ENCODE results near the gene ANK3.

Gene ANK3

DNA sequence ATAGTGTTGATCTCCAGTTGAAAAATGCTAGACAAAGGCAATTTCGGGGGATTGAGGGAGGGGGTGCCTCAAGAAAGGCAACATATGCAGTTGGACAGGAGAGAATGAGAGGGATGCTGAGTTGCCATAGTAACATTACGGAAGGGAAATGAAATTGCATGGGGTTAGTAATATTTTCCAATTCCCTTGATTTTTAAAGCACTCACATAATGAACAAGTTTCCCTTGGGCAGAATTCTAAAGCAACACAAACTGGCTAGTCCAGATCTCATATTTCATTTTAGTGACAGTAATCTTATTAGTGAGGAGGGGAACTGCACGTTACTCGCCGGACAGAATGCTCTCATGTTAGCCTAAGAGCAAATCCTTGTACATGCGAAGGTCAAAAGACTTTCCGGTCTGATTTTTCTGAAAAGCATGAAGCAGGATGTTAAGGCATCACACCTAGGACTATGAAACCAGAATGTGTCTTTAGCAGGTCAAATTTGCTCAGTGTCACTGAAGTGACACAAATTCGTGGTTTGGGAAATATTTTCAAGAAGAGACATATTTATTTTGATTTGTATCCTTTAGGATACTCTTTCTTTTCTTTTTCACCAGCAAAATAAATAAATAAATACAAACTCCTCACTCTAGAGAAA, 165.5 kb downstream of the ANK3 start:
- no peak for DNase-seq (ENCODE audit: low spot score)

DNA sequence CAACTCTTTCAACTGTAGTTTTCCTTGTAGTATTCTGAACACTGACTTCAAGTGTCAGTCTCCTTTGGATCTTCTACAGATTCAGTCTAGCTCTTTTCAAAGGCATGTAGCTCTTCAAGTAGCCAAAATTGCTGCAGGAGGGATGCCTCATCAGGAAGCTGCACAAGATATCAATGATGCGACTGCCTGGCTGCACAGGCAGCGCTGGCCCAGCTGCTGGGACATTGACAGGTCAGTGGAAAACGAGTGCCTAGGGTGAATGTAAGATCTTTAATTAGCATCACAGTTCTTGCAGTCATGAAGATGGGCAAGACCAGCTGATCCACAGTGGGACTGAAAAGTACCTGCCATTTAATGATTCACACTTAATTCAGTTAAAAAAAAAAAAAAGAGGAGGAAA, 167.6 kb downstream of the ANK3 start:
- no peak for DNase-seq (ENCODE audit: low spot score)

DNA sequence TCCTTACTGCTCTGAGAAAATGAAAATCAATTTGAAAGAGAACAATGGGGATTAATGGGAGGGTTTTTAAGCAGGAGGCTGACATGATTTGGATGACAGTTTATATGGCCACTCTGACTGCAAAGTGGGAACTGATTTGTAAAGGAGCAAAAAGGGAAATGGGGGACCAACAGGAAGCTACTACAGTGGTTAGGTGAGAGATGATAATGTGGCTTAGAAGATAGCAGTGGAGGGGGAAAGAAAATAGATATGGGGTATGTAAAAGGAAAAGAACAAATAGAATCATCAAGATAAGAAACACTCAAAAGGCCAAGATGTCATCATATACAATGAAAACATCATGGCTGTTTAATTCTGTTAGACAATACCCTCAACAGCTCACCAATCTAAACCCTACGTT, 177.5 kb downstream of the ANK3 start:
- no peak for DNase-seq (ENCODE audit: low spot score)

DNA sequence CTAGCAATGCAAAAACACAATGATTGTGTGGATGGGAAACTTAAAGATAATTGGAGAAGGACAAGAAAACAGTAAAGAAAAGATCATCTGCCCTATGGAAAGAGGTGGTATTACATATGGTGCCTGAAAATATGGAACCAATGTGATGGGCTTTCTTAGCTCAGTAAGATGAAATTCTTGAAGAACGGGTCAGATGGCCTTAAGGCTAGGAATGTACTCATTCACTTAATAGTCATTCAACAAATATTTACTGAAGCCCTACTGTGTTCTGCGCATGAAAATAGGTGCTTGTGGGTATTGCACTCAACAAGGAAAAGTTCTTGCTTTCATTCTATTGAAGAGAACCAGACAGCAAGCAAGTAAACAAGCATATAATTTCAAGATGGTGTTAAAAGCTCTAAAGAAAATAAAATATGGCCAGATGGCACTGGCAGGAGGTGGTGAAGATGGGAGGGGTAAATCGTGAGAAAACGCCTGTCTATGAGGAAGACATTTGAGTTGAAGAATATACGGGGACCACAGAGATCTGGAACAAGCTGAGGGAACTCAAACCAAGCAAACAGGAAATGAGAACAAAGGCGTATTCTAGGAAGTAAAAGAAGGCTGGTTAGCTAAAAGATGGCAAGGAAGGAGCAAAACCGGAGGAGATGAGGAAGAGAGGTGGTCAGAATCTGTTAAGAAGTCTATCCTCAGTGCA, 179.7 kb downstream of the ANK3 start:
- no peak for DNase-seq (ENCODE audit: low spot score)

DNA sequence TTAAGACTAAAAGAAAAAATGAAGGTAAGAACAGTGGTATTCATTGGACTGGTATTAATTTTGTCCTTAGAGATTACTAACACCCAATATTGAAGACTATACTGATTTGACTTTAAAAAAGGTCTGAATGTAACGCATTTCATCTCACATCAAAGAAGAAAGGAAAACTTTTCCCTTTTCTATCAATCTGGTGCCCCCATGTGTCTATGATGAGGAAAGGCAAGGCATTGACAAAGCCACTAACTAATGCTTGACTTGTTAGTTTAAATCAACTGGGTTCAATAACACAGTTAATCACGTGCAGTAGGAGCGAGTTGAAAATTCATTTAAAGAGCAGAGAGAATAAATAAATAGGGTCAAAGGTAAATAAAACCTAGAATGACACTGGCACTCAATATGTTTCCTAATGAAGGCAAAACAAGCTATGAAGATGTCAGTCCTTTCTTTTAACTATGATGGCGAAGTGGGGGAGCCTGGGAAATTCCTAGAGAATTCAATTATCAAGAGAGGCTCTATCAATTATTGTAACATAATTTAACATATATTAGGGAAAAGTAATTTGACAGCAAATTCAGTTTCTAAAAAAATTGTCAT, 180.9 kb downstream of the ANK3 start:
- DNase-seq (ENCODE audit: low spot score) = no peak

DNA sequence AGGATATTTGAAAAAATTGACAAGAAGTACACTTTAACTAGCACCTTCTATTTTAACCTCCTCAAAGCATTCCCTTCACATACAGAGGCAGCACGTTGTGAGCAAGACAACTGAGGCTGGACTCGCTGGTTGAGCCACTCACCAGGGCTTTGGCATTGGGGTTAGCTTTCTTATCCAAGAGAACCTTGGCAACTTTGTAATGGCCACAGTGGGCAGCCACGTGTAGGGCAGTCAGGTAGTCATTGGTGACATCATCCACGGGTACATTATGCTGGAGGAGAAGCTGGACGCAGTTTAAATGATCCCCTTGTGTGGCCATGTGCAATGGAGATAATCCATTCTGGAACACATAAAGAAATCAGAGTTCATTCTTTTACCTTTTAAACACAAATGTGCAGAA, 181.8 kb downstream of the ANK3 start:
- DNase-seq (ENCODE audit: low spot score) = no peak

DNA sequence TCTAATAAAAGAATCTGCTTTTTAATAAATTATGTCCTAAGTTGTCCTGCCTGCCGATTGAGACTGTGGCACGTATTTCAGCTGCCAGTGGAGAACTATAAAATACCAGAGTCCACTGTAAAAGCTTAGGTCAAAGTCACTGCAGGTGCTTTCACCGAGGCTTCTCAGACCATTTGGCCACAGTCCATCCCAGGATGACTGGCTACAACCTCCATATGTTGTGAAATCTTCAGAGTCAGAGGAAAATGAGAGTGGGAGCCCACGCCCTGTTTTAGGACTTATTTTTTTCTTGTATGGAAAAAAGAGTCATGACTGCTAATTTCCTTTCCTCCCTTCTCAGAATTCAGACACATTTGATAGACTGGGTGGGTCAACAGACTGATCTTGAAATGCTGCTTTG, 182.9 kb downstream of the ANK3 start:
- no peak for DNase-seq (ENCODE audit: low spot score)

DNA sequence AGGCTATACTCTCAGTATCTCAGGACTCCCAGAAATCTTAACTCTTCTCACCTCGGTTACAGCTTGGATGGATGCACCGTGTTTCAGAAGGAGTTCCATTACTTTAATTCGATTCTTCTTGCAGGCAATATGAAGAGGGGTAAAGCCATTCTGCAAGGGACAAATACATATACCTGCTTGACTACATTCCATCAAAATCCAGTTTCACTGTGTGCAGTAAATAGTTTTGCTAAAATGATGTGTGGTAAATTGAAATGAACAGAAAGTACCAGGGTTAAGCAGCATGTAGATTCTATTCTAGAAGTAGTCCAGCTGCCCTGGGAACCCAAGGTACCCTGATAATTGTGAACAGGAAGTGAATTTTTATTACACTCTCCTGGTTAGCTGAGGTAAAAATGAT, 183.9 kb downstream of the ANK3 start:
- DNase-seq (ENCODE audit: low spot score) = no peak

DNA sequence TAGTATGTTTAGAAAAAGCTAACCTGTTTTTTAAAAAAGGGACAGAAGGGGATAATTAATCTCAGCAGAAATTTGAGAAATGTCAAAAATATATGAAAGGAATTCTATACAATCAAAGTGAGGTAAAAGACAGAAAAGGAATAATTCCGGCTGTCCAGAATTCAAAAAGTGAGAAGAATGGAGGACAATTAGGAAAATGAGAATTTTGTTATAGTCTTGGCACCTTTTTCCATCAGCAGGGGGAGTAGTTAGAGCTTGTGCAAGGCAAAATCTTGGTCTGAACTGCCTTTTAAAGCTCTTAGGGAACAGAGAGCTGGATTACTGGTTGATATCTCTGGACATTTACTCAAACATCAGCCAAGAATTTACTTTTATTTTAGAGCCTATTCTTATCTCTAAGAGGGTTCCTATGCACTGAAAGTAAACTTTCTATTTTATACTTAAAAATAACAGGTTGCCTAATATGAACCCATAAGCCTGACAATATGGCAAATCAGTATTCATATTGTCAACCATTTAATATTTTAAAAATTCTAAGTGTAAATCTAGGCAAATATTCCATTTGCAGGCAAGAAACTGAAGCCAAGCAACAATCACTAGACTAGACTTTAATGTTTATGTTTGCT, 185.6 kb downstream of the ANK3 start:
- DNase-seq (ENCODE audit: low spot score) = peak; percentile 11

DNA sequence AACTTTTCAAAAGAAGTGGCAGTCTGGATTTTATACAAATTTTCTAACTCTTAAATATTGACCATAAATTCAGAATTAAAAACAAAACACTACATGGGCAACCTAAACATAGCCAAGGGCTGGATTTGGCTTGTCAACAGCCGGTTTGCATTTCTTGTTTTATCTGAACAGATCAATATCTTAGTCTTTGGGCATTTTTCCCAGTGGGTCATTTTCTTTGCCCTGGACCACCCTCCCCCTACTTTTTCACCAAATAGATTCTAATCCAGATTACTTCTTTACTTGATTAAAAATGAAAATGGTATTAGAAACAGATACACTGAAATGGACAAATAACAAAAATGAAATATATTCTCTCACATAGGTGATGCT, 189.0 kb downstream of the ANK3 start:
- no peak for DNase-seq (ENCODE audit: low spot score)

DNA sequence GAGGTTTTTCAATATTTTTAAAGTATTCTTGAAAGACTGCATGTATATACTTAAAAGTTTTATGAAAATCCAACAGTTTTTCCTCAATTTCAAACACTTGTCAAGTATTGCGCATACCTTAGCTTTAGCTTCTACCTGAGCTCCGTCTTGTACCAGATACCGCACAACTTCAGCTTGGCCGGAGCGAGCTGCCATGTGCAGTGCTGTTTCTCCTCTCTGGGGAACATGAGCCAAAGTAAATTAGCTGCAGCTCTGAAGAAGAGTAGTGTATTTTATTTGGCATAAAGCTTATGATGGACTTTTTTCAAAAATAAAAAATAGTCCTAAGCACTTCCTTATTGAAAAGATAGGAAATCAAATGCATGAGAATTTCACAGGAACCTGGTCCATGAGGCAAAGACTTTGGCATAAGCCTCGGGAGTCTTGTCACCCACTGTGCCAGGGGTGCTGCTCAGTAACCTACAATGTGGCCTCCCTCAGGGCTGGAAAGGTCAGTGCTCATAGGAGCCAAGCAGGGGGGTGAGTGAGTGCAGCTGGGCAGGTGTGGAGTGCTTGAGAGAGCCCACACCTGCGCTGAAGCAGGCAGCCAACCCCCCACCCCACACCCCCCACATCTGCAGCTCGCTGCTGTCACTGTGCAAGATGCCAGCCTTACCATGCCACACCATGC, 189.5 kb downstream of the ANK3 start:
- DNase-seq (ENCODE audit: low spot score) = no peak

DNA sequence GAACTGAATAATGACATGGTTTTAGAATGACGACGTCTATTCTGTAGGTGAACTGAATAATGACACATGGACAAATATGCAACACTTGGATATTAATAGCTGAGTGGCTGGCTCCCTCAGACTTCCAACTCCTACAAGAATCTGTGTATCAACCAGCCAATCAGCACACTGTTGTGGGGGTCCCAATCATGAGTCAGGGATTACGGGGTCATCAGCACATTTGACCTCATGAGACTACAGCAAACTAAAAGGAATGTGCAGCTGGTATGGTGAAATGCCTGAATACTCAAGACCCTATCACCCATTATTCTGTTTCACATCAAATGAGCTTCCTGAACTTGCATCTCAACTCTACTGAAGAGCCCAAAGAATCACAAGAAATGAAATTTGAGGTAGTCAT, 192.5 kb downstream of the ANK3 start:
- DNase-seq (ENCODE audit: low spot score) = no peak

DNA sequence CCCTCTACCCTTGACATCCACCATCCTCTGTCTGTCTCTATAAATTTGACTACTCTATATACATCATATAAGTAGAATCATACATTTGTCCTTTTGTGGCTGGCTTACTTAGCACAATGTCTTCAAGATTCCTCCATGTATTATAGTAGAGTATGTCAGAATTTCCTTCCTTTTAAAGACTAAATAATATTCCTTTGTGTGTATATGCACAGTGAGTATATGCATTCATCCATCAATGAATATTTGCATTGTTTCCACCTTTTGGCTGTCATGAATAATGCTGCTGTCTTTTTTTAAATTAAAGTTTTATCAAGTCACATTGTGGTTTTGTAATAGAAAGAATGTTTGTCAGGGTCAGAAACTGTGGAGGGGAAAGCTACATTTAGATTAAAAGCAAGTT, 195.3 kb downstream of the ANK3 start:
- DNase-seq (ENCODE audit: low spot score) = peak; percentile 34

DNA sequence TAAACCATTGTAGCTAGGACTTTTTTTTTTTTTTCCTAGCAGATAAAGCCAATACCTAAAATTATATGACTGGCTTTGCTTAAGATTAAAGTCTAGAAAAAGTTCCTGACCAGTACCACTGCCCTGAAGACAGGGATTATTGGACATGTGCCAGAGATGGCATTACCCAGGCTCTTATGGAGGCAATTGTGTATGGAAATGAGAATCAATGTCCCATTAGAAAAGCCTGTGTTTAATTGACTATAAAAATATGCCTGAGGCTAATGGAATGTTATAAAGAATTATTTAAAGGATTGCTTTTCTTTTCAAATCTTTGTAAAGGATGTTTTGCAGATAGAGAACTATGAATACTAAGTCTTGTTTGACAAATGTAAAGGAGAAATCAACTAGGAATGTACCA, 196.7 kb downstream of the ANK3 start:
- DNase-seq (ENCODE audit: low spot score) = peak; percentile 42

DNA sequence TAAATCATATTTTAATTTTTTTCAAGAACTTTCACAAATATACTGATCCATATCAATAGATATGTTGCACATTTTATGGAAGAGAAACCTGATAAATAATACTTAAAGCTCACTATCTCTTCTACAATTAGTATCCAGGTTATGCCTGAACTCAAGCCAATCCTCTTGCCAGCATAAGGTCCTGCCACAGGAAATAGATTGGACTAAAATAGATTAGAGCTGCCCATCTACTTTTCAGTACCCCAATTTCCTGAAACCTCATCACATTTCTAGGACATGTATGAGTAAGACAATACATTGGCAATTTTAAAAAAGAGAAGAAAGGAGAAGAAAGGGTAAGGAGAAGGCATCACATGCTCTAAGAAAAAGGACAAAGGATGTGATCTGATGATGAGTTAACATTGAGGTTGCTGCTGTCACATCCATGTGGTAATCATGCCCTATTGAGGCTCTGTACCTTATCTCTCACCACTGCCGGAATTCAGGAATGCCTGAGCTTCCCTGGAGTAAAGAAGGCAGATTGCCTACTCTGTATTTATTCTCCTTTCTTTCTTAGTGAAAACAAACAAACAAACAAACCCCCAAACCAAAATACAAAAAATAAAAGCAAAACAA, 199.7 kb downstream of the ANK3 start:
- DNase-seq (ENCODE audit: low spot score) = no peak

DNA sequence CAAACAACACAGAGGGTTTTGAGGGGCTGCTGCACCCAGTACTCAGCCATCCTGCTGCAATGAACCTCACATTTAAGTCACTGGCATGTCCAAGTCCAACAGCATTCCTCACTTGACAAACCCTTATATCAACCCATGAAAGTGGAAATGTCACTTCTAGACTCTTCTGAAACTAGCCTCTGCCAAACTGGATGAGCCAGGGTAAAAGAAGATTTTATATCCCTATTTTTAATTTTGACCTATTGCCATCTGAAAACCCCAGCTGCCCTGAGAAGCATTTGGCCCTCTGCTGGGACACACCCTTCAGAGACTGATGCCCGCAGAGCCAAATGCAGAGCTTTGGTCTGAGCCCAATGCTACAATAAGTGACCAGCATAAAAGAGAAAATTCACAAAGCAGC, 201.1 kb downstream of the ANK3 start:
- DNase-seq (ENCODE audit: low spot score) = no peak

DNA sequence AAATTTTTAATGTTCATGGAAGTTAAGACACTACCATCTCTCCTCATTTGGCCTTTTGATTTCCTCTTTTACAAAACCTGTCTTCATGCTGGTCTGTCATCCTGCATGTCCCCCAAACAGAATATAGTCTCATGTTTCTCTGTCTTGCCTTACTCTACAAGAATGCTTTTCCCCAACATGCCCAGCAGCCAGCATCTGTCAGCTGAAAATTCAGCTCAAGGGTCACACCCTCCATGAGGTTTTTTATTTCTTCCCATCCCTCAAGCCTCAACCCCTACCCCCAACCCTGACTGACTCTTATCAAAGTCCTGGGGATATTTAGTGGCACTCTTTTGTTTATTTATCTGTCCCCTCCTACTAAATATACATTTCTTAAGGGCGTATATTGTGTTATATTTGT, 202.0 kb downstream of the ANK3 start:
- no peak for DNase-seq (ENCODE audit: low spot score)

DNA sequence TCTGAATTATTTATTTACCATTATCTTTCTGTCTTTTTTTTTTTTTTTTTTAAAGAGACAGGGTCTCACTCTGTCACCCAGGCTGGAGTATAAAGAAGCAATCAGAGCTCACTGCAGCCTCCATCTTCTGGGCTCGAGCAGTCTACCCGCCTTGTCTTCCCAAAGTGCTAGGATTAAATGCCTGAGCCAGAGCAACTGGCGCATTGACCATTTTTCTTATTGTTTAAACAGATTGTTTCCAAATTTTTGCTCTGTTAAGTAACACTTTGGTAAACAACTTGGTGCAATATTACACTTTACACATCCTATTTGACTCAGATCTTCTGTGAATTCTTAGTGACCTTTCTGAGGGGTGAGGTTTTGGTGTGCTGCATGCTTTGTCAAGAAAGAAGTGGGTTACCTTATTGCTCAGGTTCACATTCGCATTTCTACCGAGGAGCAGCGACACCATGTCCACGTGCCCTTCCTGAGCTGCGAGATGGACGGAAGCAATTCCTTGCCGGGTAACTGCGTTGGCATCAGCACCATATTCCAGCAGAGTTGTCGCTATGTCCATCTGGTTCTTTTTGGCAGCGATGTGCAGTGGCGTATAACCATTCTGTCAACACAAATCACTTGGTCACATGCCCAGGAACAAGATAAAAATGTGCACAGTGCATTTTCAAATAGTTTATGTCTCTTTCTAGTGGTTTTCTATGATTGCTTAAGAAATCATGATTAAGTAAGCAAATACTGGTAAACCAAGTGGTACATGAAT, 203.2 kb downstream of the ANK3 start:
- DNase-seq (ENCODE audit: low spot score) = no peak

DNA sequence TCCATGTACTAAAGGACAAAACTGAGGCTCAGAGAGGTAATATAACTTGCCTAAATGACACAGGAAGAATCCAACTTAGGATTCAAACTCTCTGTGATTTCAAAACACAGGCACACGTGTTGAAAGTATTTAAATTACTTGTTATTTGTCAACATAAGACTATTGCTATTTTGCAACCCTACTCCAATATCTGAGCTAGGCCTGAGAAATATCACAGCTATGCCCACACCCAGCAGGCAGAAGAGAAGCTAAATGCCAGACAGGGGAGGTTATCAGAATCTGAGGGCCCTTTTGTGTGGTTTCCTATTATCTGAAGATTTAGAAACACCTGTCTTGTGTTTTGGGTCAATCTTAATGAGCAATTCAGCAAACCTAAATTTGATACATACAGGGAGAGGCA, 204.3 kb downstream of the ANK3 start:
- no peak for DNase-seq (ENCODE audit: low spot score)

DNA sequence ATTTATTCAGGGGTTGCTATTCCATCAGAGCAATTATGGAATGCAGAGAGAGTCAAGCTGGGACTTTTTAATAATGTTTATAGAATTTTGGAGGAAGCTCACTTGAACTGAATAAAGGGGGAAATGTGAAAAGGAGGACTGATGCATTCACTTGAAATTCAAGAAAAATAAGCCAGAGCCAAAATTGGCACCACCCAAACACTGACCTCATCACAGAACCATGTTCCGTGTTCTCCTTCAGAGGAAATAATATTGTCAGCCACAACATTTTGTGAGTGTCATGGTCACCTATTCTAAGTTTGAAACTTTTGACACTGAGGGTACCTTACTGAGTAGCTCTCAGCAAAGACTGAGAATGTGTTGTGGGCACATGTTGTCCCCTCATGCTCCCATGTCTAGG, 207.0 kb downstream of the ANK3 start:
- DNase-seq (ENCODE audit: low spot score) = no peak

DNA sequence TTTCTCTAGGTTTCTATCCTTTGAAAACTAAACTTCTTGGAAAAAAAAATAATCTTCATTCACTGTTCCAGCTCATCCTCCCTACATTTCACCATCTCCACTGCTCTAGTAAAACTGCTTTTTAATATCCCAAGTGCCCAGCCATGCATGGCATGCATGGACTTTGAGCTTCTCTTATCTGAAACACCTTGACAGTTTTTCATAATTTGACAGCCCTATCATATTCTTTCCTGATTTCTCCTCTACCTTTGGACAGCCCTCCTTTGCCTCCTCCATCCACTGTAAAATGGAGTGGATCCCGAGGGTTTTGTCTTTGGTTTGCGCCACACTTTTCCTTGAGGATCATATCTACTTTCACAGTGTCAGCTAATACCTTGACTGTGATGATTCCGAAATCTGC, 212.8 kb downstream of the ANK3 start:
- DNase-seq (ENCODE audit: low spot score) = no peak

Data from COLO829 (cell line).